GM23338 (cell line): ENCODE measurements around the gene RFXANK. TPM values are rescaled to one million over a fixed set of nuclear protein-coding genes. Genes with fewer than 3 reads are reported as not detected.

Experiments
- ATAC-seq: fragments of 200-7000 bp; cut with Tn5 transposase; 3 replicates; pipeline ENCODE4 v1.9.1; 2020
- DNase-seq: peaks from one replicate; pipeline ENCODE4 v3.0.0-alpha.2; 2015; ENCODE audit warnings: low spot score
- H2AFZ ChIP-seq: fragments of 200-600 bp; sonication (generic); 2 replicates; pipeline ENCODE4 v1.8.0; 2016; ENCODE audit warnings: antibody characterized with exemption, mild to moderate bottlenecking, moderate library complexity
- H3F3A ChIP-seq: fragments of 200-600 bp; sonication (generic); replicated peaks from 2 replicates; pipeline ENCODE4 v1.8.0; 2017; ENCODE audit warnings: antibody characterized with exemption, mixed run types, low read depth
- H3K27ac ChIP-seq: fragments of 200-600 bp; sonication (generic); 2 replicates; pipeline ENCODE4 v1.6.1; 2016; ENCODE audit warnings: low read depth
- H3K27me3 ChIP-seq: fragments of 200-600 bp; sonication (generic); 2 replicates; pipeline ENCODE4 v1.8.0; 2016; ENCODE audit warnings: mild to moderate bottlenecking, mixed run types, moderate library complexity; ENCODE audit not compliant: insufficient read depth
- H3K36me3 ChIP-seq: fragments of 200-600 bp; sonication (generic); 2 replicates; pipeline ENCODE4 v1.8.0; 2016; ENCODE audit warnings: mild to moderate bottlenecking; ENCODE audit not compliant: insufficient read depth
- H3K4me1 ChIP-seq: fragments of 200-600 bp; sonication (generic); 2 replicates; pipeline ENCODE4 v1.8.0; 2016; ENCODE audit warnings: mild to moderate bottlenecking, moderate library complexity; ENCODE audit not compliant: insufficient read depth
- H3K4me2 ChIP-seq: fragments of 200-600 bp; sonication (generic); 2 replicates; pipeline ENCODE4 v1.7.1; 2017; ENCODE audit warnings: mixed run types
- H3K4me3 ChIP-seq: fragments of 200-600 bp; sonication (generic); 2 replicates; pipeline ENCODE4 v1.6.1; 2016; ENCODE audit warnings: mixed run types
- H3K79me2 ChIP-seq: fragments of 200-600 bp; sonication (generic); replicated peaks from 2 replicates; pipeline ENCODE4 v1.8.0; 2017; ENCODE audit warnings: mild to moderate bottlenecking; ENCODE audit not compliant: insufficient read depth
- H3K9me2 ChIP-seq: fragments of 200-600 bp; sonication (generic); 2 replicates; pipeline ENCODE4 v1.8.0; 2017; ENCODE audit not compliant: insufficient read depth
- H4K20me1 ChIP-seq: fragments of 200-600 bp; sonication (generic); replicated peaks from 2 replicates; pipeline ENCODE4 v1.8.0; 2017; ENCODE audit warnings: mild to moderate bottlenecking; ENCODE audit not compliant: insufficient read depth
- H3K27ac Mint-ChIP-seq: 2 replicates; pipeline ENCODE4 v1.8.0; 2020; ENCODE audit warnings: inconsistent platforms, mild to moderate bottlenecking, moderate library complexity, mixed read lengths
- H3K27me3 Mint-ChIP-seq: 3 replicates; pipeline ENCODE4 v1.8.0; 2022; ENCODE audit warnings: low read depth, mild to moderate bottlenecking, moderate library complexity, mixed read lengths, inconsistent platforms; ENCODE audit not compliant: insufficient read depth, poor library complexity
- H3K36me3 Mint-ChIP-seq: 3 replicates; pipeline ENCODE4 v1.8.0; 2021; ENCODE audit warnings: low read depth, mild to moderate bottlenecking, inconsistent platforms, moderate library complexity, mixed read lengths
- H3K4me1 Mint-ChIP-seq: 3 replicates; pipeline ENCODE4 v1.8.0; 2020; ENCODE audit warnings: mild to moderate bottlenecking, inconsistent platforms, mixed read lengths
- H3K4me3 Mint-ChIP-seq: 3 replicates; pipeline ENCODE4 v1.8.0; 2021; ENCODE audit warnings: moderate library complexity, mild to moderate bottlenecking, inconsistent platforms, mixed read lengths
- H3K9me3 Mint-ChIP-seq: 3 replicates; pipeline ENCODE4 v1.8.0; 2020; ENCODE audit warnings: moderate library complexity, mild to moderate bottlenecking, inconsistent platforms, mixed read lengths
- CREB1 ChIP-seq: fragments of 250-450 bp; sonication (Bioruptor Pico); IDR thresholded peaks from 2 replicates; pipeline ENCODE4 v1.5.0; 2020; ENCODE audit warnings: low read depth, mild to moderate bottlenecking, moderate library complexity
- EZH2phosphoT487 ChIP-seq: fragments of 200-600 bp; sonication (generic); IDR thresholded peaks from one replicate; pipeline ENCODE4 v1.8.1; 2018; ENCODE audit warnings: antibody characterized with exemption; ENCODE audit not compliant: unreplicated experiment
- NANOG ChIP-seq: IDR thresholded peaks from 2 replicates; pipeline ENCODE4 v1.6.1; 2016; ENCODE audit warnings: antibody characterized with exemption, borderline replicate concordance
- STAT1 ChIP-seq: IDR thresholded peaks from one replicate; pipeline ENCODE4 v1.6.1; 2016; ENCODE audit warnings: antibody characterized with exemption; ENCODE audit not compliant: unreplicated experiment
- ZNF331 ChIP-seq: fragments of 250-450 bp; sonication (Bioruptor Pico); IDR thresholded peaks from 2 replicates; pipeline ENCODE4 v1.5.0; 2020; ENCODE audit warnings: low read depth, mild to moderate bottlenecking, moderate library complexity
- polyA plus RNA-seq: library from polyadenylated mRNA; unstranded; fragments of >200 nt; fragmentation: Nextera tagmentation; extraction: Ambion mirVana; gene quantifications from 2 replicates; pipeline ENCODE4 v1.2.1, GENCODE V29; 2016
- total RNA-seq: library from RNA; depleted of rRNA; stranded (reverse); fragments of >200 nt; shearing (Covaris generic); gene quantifications from 2 replicates; pipeline ENCODE4 v1.2.3, GENCODE V29; 2014
- TF ChIP-seq, protein P1 (sequence below): IDR thresholded peaks from one replicate; pipeline ENCODE4 v1.6.1; 2018; ENCODE audit warnings: antibody characterized with exemption; ENCODE audit not compliant: unreplicated experiment
- TF ChIP-seq, protein P2 (sequence below), 2 experiments: fragments of 200-600 bp in 1 of 2; sonication (generic) in 1 of 2; conservative IDR thresholded peaks; 2 replicates each; pipeline versions ENCODE4 v1.5.1 to v1.6.1; 2016 to 2017; ENCODE audit warnings: antibody characterized with exemption in 2 of 2, low read depth in 2 of 2, mild to moderate bottlenecking in 2 of 2, moderate library complexity in 1 of 2
- TF ChIP-seq, protein P3 (sequence below): fragments of 250-450 bp; sonication (Bioruptor Pico); IDR thresholded peaks from 2 replicates; pipeline ENCODE4 v1.5.0; 2020; ENCODE audit warnings: mild to moderate bottlenecking, moderate library complexity
- TF ChIP-seq, protein P4 (sequence below): IDR thresholded peaks from 2 replicates; pipeline ENCODE4 v1.6.1; 2016; ENCODE audit warnings: antibody characterized with exemption

Gene RFXANK
- total and polyA plus RNA-seq, 2 experiments from 2014 or later: 54.3 to 124 TPM

DNA sequence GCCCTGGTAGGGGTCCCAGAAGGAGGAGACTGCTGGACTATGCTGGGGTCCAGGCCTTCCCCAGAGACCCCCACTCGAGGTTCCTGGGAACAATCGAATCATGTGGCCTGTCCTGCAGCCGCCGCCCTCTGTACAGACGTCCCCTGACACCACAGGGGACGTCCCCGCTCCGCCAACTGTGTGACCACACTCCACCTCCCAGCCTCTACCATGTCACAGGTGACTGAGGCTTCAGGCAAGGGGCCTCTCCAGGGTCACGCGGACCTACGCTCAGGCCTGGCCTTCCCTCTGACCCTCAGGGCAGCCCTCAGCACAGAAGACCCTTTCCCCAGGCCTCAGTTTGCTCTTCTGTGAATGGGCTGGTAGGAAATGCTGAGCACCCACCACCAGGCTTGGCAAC lies 40.6 kb upstream of the RFXANK start (continued):
- TF ChIP-seq, protein P1, sequence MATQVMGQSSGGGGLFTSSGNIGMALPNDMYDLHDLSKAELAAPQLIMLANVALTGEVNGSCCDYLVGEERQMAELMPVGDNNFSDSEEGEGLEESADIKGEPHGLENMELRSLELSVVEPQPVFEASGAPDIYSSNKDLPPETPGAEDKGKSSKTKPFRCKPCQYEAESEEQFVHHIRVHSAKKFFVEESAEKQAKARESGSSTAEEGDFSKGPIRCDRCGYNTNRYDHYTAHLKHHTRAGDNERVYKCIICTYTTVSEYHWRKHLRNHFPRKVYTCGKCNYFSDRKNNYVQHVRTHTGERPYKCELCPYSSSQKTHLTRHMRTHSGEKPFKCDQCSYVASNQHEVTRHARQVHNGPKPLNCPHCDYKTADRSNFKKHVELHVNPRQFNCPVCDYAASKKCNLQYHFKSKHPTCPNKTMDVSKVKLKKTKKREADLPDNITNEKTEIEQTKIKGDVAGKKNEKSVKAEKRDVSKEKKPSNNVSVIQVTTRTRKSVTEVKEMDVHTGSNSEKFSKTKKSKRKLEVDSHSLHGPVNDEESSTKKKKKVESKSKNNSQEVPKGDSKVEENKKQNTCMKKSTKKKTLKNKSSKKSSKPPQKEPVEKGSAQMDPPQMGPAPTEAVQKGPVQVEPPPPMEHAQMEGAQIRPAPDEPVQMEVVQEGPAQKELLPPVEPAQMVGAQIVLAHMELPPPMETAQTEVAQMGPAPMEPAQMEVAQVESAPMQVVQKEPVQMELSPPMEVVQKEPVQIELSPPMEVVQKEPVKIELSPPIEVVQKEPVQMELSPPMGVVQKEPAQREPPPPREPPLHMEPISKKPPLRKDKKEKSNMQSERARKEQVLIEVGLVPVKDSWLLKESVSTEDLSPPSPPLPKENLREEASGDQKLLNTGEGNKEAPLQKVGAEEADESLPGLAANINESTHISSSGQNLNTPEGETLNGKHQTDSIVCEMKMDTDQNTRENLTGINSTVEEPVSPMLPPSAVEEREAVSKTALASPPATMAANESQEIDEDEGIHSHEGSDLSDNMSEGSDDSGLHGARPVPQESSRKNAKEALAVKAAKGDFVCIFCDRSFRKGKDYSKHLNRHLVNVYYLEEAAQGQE: no peak

DNA sequence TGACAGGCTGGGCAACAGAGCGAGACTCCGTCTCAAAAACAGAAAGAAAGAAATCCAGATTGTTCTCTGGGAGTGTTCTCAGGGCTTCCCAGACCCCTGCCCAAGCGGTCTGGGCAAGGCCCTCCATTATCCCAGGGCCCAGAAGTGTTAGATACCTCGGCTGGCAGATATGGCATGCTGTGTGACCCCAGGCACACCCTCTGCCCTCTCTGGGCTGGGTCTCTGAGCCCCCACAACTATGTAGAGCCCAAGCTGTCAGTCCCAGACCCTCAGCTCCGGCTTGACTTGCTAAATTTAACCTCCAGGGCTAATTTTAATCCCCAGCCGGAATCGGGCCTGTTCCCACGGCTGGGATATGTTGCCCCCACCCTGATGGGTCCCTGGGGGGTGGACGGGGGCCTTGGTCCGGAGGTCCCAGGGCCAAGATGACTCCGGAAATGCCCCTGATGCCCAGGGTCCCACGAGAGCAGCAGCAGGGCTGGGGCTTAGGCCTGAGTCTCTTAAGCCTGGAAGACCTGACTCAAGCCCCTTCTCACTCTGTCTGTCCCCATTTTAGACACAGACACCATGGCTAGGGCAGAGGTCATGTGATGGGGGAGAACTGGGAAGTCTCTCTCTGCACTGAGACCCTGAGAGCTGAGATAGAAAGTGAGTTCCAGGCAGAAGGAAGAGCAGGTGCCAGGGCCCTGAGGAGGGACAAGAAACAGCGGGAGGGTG lies 39.2 kb upstream of the RFXANK start:
- no peak overlapping the region for H3K27ac ChIP-seq
- ATAC-seq: no peak
- no peak for TF ChIP-seq STAT1
- TF ChIP-seq CREB1 (CRISPR knock-in tag): no peak
- TF ChIP-seq ZNF331: no peak
- TF ChIP-seq, protein P2, sequence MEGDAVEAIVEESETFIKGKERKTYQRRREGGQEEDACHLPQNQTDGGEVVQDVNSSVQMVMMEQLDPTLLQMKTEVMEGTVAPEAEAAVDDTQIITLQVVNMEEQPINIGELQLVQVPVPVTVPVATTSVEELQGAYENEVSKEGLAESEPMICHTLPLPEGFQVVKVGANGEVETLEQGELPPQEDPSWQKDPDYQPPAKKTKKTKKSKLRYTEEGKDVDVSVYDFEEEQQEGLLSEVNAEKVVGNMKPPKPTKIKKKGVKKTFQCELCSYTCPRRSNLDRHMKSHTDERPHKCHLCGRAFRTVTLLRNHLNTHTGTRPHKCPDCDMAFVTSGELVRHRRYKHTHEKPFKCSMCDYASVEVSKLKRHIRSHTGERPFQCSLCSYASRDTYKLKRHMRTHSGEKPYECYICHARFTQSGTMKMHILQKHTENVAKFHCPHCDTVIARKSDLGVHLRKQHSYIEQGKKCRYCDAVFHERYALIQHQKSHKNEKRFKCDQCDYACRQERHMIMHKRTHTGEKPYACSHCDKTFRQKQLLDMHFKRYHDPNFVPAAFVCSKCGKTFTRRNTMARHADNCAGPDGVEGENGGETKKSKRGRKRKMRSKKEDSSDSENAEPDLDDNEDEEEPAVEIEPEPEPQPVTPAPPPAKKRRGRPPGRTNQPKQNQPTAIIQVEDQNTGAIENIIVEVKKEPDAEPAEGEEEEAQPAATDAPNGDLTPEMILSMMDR (conservative IDR thresholded peaks at IDR 0.05; ENCODE audit: low read depth in 2 of 2): no peak
- no peak for TF ChIP-seq EZH2phosphoT487
- no peak for TF ChIP-seq NANOG
- TF ChIP-seq, protein P3, sequence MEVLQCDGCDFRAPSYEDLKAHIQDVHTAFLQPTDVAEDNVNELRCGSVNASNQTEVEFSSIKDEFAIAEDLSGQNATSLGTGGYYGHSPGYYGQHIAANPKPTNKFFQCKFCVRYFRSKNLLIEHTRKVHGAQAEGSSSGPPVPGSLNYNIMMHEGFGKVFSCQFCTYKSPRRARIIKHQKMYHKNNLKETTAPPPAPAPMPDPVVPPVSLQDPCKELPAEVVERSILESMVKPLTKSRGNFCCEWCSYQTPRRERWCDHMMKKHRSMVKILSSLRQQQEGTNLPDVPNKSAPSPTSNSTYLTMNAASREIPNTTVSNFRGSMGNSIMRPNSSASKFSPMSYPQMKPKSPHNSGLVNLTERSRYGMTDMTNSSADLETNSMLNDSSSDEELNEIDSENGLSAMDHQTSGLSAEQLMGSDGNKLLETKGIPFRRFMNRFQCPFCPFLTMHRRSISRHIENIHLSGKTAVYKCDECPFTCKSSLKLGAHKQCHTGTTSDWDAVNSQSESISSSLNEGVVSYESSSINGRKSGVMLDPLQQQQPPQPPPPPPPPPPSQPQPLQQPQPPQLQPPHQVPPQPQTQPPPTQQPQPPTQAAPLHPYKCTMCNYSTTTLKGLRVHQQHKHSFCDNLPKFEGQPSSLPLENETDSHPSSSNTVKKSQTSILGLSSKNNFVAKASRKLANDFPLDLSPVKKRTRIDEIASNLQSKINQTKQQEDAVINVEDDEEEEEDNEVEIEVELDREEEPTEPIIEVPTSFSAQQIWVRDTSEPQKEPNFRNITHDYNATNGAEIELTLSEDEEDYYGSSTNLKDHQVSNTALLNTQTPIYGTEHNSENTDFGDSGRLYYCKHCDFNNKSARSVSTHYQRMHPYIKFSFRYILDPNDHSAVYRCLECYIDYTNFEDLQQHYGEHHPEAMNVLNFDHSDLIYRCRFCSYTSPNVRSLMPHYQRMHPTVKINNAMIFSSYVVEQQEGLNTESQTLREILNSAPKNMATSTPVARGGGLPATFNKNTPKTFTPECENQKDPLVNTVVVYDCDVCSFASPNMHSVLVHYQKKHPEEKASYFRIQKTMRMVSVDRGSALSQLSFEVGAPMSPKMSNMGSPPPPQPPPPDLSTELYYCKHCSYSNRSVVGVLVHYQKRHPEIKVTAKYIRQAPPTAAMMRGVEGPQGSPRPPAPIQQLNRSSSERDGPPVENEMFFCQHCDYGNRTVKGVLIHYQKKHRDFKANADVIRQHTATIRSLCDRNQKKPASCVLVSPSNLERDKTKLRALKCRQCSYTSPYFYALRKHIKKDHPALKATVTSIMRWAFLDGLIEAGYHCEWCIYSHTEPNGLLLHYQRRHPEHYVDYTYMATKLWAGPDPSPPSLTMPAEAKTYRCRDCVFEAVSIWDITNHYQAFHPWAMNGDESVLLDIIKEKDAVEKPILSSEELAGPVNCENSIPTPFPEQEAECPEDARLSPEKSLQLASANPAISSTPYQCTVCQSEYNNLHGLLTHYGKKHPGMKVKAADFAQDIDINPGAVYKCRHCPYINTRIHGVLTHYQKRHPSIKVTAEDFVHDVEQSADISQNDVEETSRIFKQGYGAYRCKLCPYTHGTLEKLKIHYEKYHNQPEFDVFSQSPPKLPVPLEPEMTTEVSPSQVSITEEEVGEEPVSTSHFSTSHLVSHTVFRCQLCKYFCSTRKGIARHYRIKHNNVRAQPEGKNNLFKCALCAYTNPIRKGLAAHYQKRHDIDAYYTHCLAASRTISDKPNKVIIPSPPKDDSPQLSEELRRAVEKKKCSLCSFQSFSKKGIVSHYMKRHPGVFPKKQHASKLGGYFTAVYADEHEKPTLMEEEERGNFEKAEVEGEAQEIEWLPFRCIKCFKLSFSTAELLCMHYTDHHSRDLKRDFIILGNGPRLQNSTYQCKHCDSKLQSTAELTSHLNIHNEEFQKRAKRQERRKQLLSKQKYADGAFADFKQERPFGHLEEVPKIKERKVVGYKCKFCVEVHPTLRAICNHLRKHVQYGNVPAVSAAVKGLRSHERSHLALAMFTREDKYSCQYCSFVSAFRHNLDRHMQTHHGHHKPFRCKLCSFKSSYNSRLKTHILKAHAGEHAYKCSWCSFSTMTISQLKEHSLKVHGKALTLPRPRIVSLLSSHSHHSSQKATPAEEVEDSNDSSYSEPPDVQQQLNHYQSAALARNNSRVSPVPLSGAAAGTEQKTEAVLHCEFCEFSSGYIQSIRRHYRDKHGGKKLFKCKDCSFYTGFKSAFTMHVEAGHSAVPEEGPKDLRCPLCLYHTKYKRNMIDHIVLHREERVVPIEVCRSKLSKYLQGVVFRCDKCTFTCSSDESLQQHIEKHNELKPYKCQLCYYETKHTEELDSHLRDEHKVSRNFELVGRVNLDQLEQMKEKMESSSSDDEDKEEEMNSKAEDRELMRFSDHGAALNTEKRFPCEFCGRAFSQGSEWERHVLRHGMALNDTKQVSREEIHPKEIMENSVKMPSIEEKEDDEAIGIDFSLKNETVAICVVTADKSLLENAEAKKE (CRISPR knock-in tag): no peak
- TF ChIP-seq, protein P4, sequence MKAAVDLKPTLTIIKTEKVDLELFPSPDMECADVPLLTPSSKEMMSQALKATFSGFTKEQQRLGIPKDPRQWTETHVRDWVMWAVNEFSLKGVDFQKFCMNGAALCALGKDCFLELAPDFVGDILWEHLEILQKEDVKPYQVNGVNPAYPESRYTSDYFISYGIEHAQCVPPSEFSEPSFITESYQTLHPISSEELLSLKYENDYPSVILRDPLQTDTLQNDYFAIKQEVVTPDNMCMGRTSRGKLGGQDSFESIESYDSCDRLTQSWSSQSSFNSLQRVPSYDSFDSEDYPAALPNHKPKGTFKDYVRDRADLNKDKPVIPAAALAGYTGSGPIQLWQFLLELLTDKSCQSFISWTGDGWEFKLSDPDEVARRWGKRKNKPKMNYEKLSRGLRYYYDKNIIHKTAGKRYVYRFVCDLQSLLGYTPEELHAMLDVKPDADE: no peak

More for the DNA sequence above, 39.2 kb upstream of the RFXANK start:
- no peak for DNase-seq
- H3K79me2 ChIP-seq: no peaks in the 10 kb centered on the region
- H3K4me1 ChIP-seq: no peaks in the 10 kb centered on the region
- H3K4me3 ChIP-seq: no peak overlapping the region
- H2AFZ ChIP-seq: no peak overlapping the region
- H3F3A ChIP-seq: 0 out of 2 replicates have a peak, but pooled peaks cover 4% of the 10 kb centered on the region
- peaks cover 10% of the 10 kb centered on the region for H3K4me1 Mint-ChIP-seq
- no peaks in the 10 kb centered on the region for H3K9me3 Mint-ChIP-seq
- H3K4me3 Mint-ChIP-seq: no peak overlapping the region
- H4K20me1 ChIP-seq: no peaks in the 10 kb centered on the region
- H3K9me2 ChIP-seq: no peaks in the 10 kb centered on the region
- H3K27ac Mint-ChIP-seq: no peak overlapping the region
- H3K4me2 ChIP-seq: no peak overlapping the region
- H3K27me3 Mint-ChIP-seq: peaks cover 8% of the 10 kb centered on the region
- H3K36me3 Mint-ChIP-seq: peaks cover 21% of the 10 kb centered on the region
- no peaks in the 10 kb centered on the region for H3K36me3 ChIP-seq
- H3K27me3 ChIP-seq: no peaks in the 10 kb centered on the region
